HCT116 (cell line): ENCODE data around the gene GLI3.

Experiments used
- POLR2A ChIP-seq: IDR thresholded peaks from 2 replicates; pipeline ENCODE4 v1.7.0; 2011; ENCODE audit warnings: borderline replicate concordance; ENCODE audit not compliant: insufficient read depth, insufficient read length; ENCODE audit errors: extremely low read depth
- TF ChIP-seq, protein P1 (sequence below), 3 experiments: fragments of 200-600 bp in 1 of 3; sonication (generic) in 1 of 3; IDR thresholded peaks in 2 of 3; conservative IDR thresholded peaks in 1 of 3; 2 replicates each; pipeline ENCODE4 v1.5.1; 2012 to 2017; ENCODE audit warnings: low read depth in 2 of 3, low read length in 2 of 3, antibody characterized with exemption in 1 of 3, borderline replicate concordance in 1 of 3, control low read depth in 1 of 3, mild to moderate bottlenecking in 1 of 3, mixed read lengths in 1 of 3, mixed run types in 1 of 3, moderate library complexity in 1 of 3; ENCODE audit not compliant: insufficient read depth in 1 of 3

DNA sequence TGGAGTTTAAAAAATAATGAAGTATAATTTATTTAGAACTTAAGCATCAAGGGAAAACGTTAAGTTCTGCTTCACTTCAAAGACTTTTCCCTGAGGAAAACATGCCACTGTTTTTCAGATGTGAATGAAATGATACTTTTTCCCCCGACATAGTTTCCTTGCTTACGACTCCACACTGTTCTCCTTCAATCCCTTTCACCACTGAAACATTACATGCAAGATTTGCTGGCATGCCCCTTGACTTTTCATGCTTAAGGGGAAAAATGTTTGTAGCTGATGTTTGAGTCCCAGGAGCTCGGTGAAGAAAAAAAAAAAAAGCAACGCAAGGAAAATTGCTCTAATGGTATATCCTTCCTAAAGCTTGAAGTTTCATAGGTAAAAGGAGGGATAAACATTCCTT lies 10.0 kb downstream of the GLI3 start:
- TF ChIP-seq, protein P1, sequence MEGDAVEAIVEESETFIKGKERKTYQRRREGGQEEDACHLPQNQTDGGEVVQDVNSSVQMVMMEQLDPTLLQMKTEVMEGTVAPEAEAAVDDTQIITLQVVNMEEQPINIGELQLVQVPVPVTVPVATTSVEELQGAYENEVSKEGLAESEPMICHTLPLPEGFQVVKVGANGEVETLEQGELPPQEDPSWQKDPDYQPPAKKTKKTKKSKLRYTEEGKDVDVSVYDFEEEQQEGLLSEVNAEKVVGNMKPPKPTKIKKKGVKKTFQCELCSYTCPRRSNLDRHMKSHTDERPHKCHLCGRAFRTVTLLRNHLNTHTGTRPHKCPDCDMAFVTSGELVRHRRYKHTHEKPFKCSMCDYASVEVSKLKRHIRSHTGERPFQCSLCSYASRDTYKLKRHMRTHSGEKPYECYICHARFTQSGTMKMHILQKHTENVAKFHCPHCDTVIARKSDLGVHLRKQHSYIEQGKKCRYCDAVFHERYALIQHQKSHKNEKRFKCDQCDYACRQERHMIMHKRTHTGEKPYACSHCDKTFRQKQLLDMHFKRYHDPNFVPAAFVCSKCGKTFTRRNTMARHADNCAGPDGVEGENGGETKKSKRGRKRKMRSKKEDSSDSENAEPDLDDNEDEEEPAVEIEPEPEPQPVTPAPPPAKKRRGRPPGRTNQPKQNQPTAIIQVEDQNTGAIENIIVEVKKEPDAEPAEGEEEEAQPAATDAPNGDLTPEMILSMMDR (IDR thresholded peaks at IDR 0.05 in 2 of 3, conservative IDR thresholded peaks at IDR 0.05 in 1 of 3; ENCODE audit: borderline replicate concordance in 1 of 3, insufficient read depth in 1 of 3, low read depth in 2 of 3, low read length in 2 of 3), result no peak
- no peak for TF ChIP-seq POLR2A
